ENCODE results near the gene MINDY2. TPM values are rescaled to one million over a fixed set of nuclear protein-coding genes. Genes with fewer than 3 reads are reported as not detected.

Gene MINDY2
- polyA plus RNA-seq, 3 donors = 3.4 to 10.9 (median 3.4) TPM

GRCh38 chr15:58877999-58878825 is 107.1 kb downstream of the MINDY2 start:
- H3K9me3 Mint-ChIP-seq = no peaks in the 10 kb centered on the region
- no peaks in the 10 kb centered on the region for H3K79me2 ChIP-seq (ENCODE audit: insufficient read depth, low read length)
- H3K27me3 ChIP-seq (ENCODE audit: control insufficient read depth in 2 of 2, insufficient read depth in 2 of 2, low read length in 2 of 2) = no peaks in the 10 kb centered on the region
- H3K4me1 ChIP-seq (ENCODE audit: control insufficient read depth in 1 of 2, insufficient read depth in 2 of 2, low read length in 2 of 2) = peaks cover 5 to 6% of the 10 kb centered on the region in 2 donors
- peak overlapping the region in 2 of 7 donors; percentile 28 to 61 for H3K27ac Mint-ChIP-seq
- WGBS (ENCODE audit: insufficient coverage) = 97% methylated on average over 8 of the region's 12 CpGs
- no peak overlapping the region for H3K4me3 Mint-ChIP-seq
- no peak for DNase-seq
- H3K27ac ChIP-seq (ENCODE audit: low read depth in 1 of 2, low read length in 2 of 2) = peak overlapping the region in 1 of 2 donors; percentile 5
- peaks cover 0 to 4% (median 0%) of the 10 kb centered on the region in 3 donors for H3K27me3 Mint-ChIP-seq (ENCODE audit: low read depth in 3 of 3)
- intact Hi-C loops (cut with micrococcal nuclease) = no loop called here
- no peak overlapping the region for H3K9ac ChIP-seq (ENCODE audit: insufficient read depth, low read length, poor library complexity, severe bottlenecking)
- H3K36me3 ChIP-seq (replicated peaks in 1 of 2; ENCODE audit: control insufficient read depth in 1 of 2, insufficient read depth in 2 of 2, low read length in 2 of 2) = peaks cover 59 to 64% of the 10 kb centered on the region in 2 donors
- TF ChIP-seq, protein P1, sequence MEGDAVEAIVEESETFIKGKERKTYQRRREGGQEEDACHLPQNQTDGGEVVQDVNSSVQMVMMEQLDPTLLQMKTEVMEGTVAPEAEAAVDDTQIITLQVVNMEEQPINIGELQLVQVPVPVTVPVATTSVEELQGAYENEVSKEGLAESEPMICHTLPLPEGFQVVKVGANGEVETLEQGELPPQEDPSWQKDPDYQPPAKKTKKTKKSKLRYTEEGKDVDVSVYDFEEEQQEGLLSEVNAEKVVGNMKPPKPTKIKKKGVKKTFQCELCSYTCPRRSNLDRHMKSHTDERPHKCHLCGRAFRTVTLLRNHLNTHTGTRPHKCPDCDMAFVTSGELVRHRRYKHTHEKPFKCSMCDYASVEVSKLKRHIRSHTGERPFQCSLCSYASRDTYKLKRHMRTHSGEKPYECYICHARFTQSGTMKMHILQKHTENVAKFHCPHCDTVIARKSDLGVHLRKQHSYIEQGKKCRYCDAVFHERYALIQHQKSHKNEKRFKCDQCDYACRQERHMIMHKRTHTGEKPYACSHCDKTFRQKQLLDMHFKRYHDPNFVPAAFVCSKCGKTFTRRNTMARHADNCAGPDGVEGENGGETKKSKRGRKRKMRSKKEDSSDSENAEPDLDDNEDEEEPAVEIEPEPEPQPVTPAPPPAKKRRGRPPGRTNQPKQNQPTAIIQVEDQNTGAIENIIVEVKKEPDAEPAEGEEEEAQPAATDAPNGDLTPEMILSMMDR (IDR thresholded peaks at IDR 0.05) = no peak
- no peak overlapping the region for H3K4me2 ChIP-seq (replicated peaks; ENCODE audit: extremely low read depth, low read length, poor library complexity, severe bottlenecking)
- H3K4me3 ChIP-seq (replicated peaks in 1 of 3; ENCODE audit: low read depth in 2 of 3, low read length in 3 of 3) = no peak overlapping the region
- H3K4me1 Mint-ChIP-seq = peaks cover 19% of the 10 kb centered on the region
- no peaks in the 10 kb centered on the region for H3K9me3 ChIP-seq (replicated peaks in 1 of 2; ENCODE audit: control insufficient read depth in 1 of 2, insufficient read depth in 1 of 2, low read length in 2 of 2)
- peaks cover 34% of the 10 kb centered on the region for H4K20me1 ChIP-seq (ENCODE audit: insufficient read depth, low read length)
- H3K36me3 Mint-ChIP-seq = peaks cover 63 to 64% of the 10 kb centered on the region in 2 donors
- H2AFZ ChIP-seq (ENCODE audit: insufficient read depth, low read depth, low read length, poor library complexity, severe bottlenecking) = no peak overlapping the region

- DNase-seq = no peak
- no peak overlapping the region for H3K4me2 ChIP-seq (replicated peaks; ENCODE audit: extremely low read depth, low read length, poor library complexity, severe bottlenecking)
- no peak overlapping the region for H3K9ac ChIP-seq (ENCODE audit: insufficient read depth, low read length, poor library complexity, severe bottlenecking)
- 97% methylated on average over 3 of the region's 3 CpGs for WGBS (ENCODE audit: insufficient coverage)
- intact Hi-C loops (cut with micrococcal nuclease) = no loop called here
- H3K36me3 ChIP-seq (replicated peaks in 1 of 2; ENCODE audit: control insufficient read depth in 1 of 2, insufficient read depth in 2 of 2, low read length in 2 of 2) = peaks cover 76 to 84% of the 10 kb centered on the region in 2 donors
- H3K27ac ChIP-seq (ENCODE audit: low read depth in 1 of 2, low read length in 2 of 2) = peak overlapping the region in 1 of 2 donors; percentile 31
- no peak overlapping the region for H3K4me3 ChIP-seq (replicated peaks in 1 of 3; ENCODE audit: low read depth in 2 of 3, low read length in 3 of 3)
- Mint-ChIP-seq H3K4me1 (peaks cover 13% of the 10 kb centered on the region), H3K4me3 (no peak overlapping the region), H3K9me3 (no peaks in the 10 kb centered on the region), H3K36me3 (peaks cover 78 to 85% of the 10 kb centered on the region in 2 donors), H3K27me3 (ENCODE audit: low read depth in 3 of 3) (peaks cover 0 to 4% (median 0%) of the 10 kb centered on the region in 3 donors), H3K27ac (peak overlapping the region in 4 of 7 donors; percentile 24 to 82 (median 34))
- no peaks in the 10 kb centered on the region for H3K9me3 ChIP-seq (replicated peaks in 1 of 2; ENCODE audit: control insufficient read depth in 1 of 2, insufficient read depth in 1 of 2, low read length in 2 of 2)
- peaks cover 5% of the 10 kb centered on the region for H3K79me2 ChIP-seq (ENCODE audit: insufficient read depth, low read length)
- no peaks in the 10 kb centered on the region for H3K27me3 ChIP-seq (ENCODE audit: control insufficient read depth in 2 of 2, insufficient read depth in 2 of 2, low read length in 2 of 2)
- H3K4me1 ChIP-seq (ENCODE audit: control insufficient read depth in 1 of 2, insufficient read depth in 2 of 2, low read length in 2 of 2) = peaks cover 0 to 5% of the 10 kb centered on the region in 2 donors
- TF ChIP-seq, protein P1 (IDR thresholded peaks at IDR 0.05) = no peak
- peaks cover 53% of the 10 kb centered on the region for H4K20me1 ChIP-seq (ENCODE audit: insufficient read depth, low read length)
- no peak overlapping the region for H2AFZ ChIP-seq (ENCODE audit: insufficient read depth, low read depth, low read length, poor library complexity, severe bottlenecking)
These were observed 109.2 kb downstream of the MINDY2 start for GRCh38 chr15:58880320-58880719.

Measured in CD14-positive monocyte (primary cell).